H9 (cell line): ENCODE measurements around the gene DYRK1A. TPM values are rescaled to one million over a fixed set of nuclear protein-coding genes. Genes with fewer than 3 reads are reported as not detected.

ENCODE experiments used
- DNase-seq: peaks from one replicate; pipeline ENCODE4 v3.0.0-alpha.2; 2017
- H2AFZ ChIP-seq: one replicate; pipeline ENCODE4 v1.6.1; 2013; ENCODE audit warnings: mild to moderate bottlenecking, low read length, control low read depth, moderate library complexity
- H2AK5ac ChIP-seq: 2 replicates; pipeline ENCODE4 v1.6.1; 2013; ENCODE audit warnings: low read length, control low read depth, mixed read lengths; ENCODE audit not compliant: insufficient read length
- H2BK120ac ChIP-seq: one replicate; pipeline ENCODE4 v1.6.1; 2013; ENCODE audit warnings: low read depth, mild to moderate bottlenecking, low read length, control low read depth, inconsistent platforms; ENCODE audit not compliant: poor library complexity, severe bottlenecking
- H2BK12ac ChIP-seq: 2 replicates; pipeline ENCODE4 v1.6.1; 2013; ENCODE audit warnings: low read length, control low read depth, mixed read lengths, low read depth; ENCODE audit not compliant: insufficient read length
- H2BK15ac ChIP-seq: 2 replicates; pipeline ENCODE4 v1.6.1; 2013; ENCODE audit warnings: low read depth, low read length, control low read depth
- H2BK20ac ChIP-seq: one replicate; pipeline ENCODE4 v1.6.1; 2013; ENCODE audit warnings: low read depth, mild to moderate bottlenecking, low read length, control low read depth, inconsistent platforms; ENCODE audit not compliant: poor library complexity, severe bottlenecking
- H2BK5ac ChIP-seq: 2 replicates; pipeline ENCODE4 v1.6.1; 2013; ENCODE audit warnings: low read length, control low read depth, mixed read lengths; ENCODE audit not compliant: insufficient read length
- H3K14ac ChIP-seq: 2 replicates; pipeline ENCODE4 v1.6.1; 2013; ENCODE audit warnings: low read length, control low read depth; ENCODE audit not compliant: insufficient read depth
- H3K18ac ChIP-seq: 2 replicates; pipeline ENCODE4 v1.6.1; 2013; ENCODE audit warnings: low read depth, mild to moderate bottlenecking, mixed read lengths, low read length, control low read depth; ENCODE audit not compliant: insufficient read length
- H3K23ac ChIP-seq: 2 replicates; pipeline ENCODE4 v1.6.1; 2013; ENCODE audit warnings: low read length, control low read depth, mixed read lengths, low read depth; ENCODE audit not compliant: insufficient read length
- H3K23me2 ChIP-seq: 2 replicates; pipeline ENCODE4 v1.6.1; 2013; ENCODE audit warnings: low read depth, mild to moderate bottlenecking, mixed read lengths, low read length, control low read depth; ENCODE audit not compliant: insufficient read length, poor library complexity, severe bottlenecking
- H3K27ac ChIP-seq: 2 replicates; pipeline ENCODE4 v1.5.1; 2013; ENCODE audit warnings: low read length, control low read depth, mixed read lengths, low read depth; ENCODE audit not compliant: insufficient read length
- H3K27me3 ChIP-seq: 2 replicates; pipeline ENCODE4 v1.6.1; 2013; ENCODE audit warnings: low read length, control low read depth, inconsistent platforms; ENCODE audit not compliant: insufficient read depth
- H3K4ac ChIP-seq: 2 replicates; pipeline ENCODE4 v1.6.1; 2013; ENCODE audit warnings: low read depth, mild to moderate bottlenecking, control low read depth, inconsistent platforms, low read length, moderate library complexity
- H3K4me1 ChIP-seq: 2 replicates; pipeline ENCODE4 v1.6.1; 2013; ENCODE audit warnings: low read length, control low read depth, inconsistent platforms; ENCODE audit not compliant: insufficient read depth
- H3K4me2 ChIP-seq: 2 replicates; pipeline ENCODE4 v1.6.1; 2013; ENCODE audit warnings: low read length, control low read depth, mixed read lengths; ENCODE audit not compliant: insufficient read length, insufficient read depth
- H3K56ac ChIP-seq: 2 replicates; pipeline ENCODE4 v1.6.1; 2013; ENCODE audit warnings: low read depth, mild to moderate bottlenecking, mixed read lengths, low read length, control low read depth; ENCODE audit not compliant: insufficient read length
- H3K79me1 ChIP-seq: 2 replicates; pipeline ENCODE4 v1.6.1; 2013; ENCODE audit warnings: low read depth, mild to moderate bottlenecking, moderate library complexity, low read length, control low read depth, inconsistent platforms; ENCODE audit not compliant: insufficient read depth, poor library complexity, severe bottlenecking
- H3K79me2 ChIP-seq: 2 replicates; pipeline ENCODE4 v1.6.1; 2013; ENCODE audit warnings: low read length, control low read depth, inconsistent platforms; ENCODE audit not compliant: insufficient read depth
- H3K9ac ChIP-seq: 2 replicates; pipeline ENCODE4 v1.6.1; 2013; ENCODE audit warnings: low read length, control low read depth, mixed read lengths; ENCODE audit not compliant: insufficient read length; ENCODE audit errors: extremely low read depth
- H3K9me3 ChIP-seq: one replicate; pipeline ENCODE4 v1.6.1; 2013; ENCODE audit warnings: low read depth, low read length, inconsistent platforms; ENCODE audit not compliant: control insufficient read depth
- H3T11ph ChIP-seq: one replicate; pipeline ENCODE4 v1.6.1; 2013; ENCODE audit warnings: mild to moderate bottlenecking, low read length, control low read depth, inconsistent platforms
- H4K20me1 ChIP-seq: one replicate; pipeline ENCODE4 v1.6.1; 2013; ENCODE audit not compliant: control insufficient read depth, insufficient read length, insufficient read depth
- H4K5ac ChIP-seq: 2 replicates; pipeline ENCODE4 v1.6.1; 2013; ENCODE audit warnings: low read depth, mild to moderate bottlenecking, mixed read lengths, low read length, control low read depth; ENCODE audit not compliant: insufficient read length
- H4K8ac ChIP-seq: replicated peaks from 2 replicates; pipeline ENCODE4 v1.6.1; 2013; ENCODE audit warnings: low read length, control low read depth, mixed read lengths, low read depth; ENCODE audit not compliant: insufficient read length
- H4K91ac ChIP-seq: 2 replicates; pipeline ENCODE4 v1.6.1; 2013; ENCODE audit warnings: low read depth, mild to moderate bottlenecking, moderate library complexity, mixed read lengths, low read length, control low read depth; ENCODE audit not compliant: insufficient read length
- H3K27ac Mint-ChIP-seq, 3 experiments: 2 replicates in 2 of 3; 3 replicates in 1 of 3; pipeline ENCODE4 v1.8.0; 2020 to 2021; ENCODE audit warnings: mixed read lengths in 3 of 3, mild to moderate bottlenecking in 1 of 3, moderate library complexity in 1 of 3
- H3K27me3 Mint-ChIP-seq: 2 replicates; pipeline ENCODE4 v1.8.0; 2021; ENCODE audit warnings: low read depth, mild to moderate bottlenecking, moderate library complexity, mixed read lengths
- H3K36me3 Mint-ChIP-seq, 3 experiments: 2 replicates in 2 of 3; 3 replicates in 1 of 3; pipeline ENCODE4 v1.8.0; 2020 to 2021; ENCODE audit warnings: low read depth in 3 of 3, mixed read lengths in 3 of 3; ENCODE audit not compliant: insufficient read depth in 1 of 3
- H3K4me1 Mint-ChIP-seq, 2 experiments: 2 replicates each; pipeline ENCODE4 v1.8.0; 2020; ENCODE audit warnings: mixed read lengths in 2 of 2
- H3K4me3 Mint-ChIP-seq, 2 experiments: 2 replicates in 1 of 2; 3 replicates in 1 of 2; pipeline ENCODE4 v1.8.0; 2020 to 2021; ENCODE audit warnings: mild to moderate bottlenecking in 2 of 2, mixed read lengths in 2 of 2, moderate library complexity in 1 of 2
- H3K9me3 Mint-ChIP-seq, 2 experiments: 2 replicates in 1 of 2; 3 replicates in 1 of 2; pipeline ENCODE4 v1.8.0; 2020; ENCODE audit warnings: mild to moderate bottlenecking in 2 of 2, mixed read lengths in 2 of 2, moderate library complexity in 1 of 2
- CTCF ChIP-seq: fragments of 200-600 bp; sonication (generic); conservative IDR thresholded peaks from 3 replicates; pipeline ENCODE4 v1.8.0; 2021; ENCODE audit warnings: antibody characterized with exemption, mild to moderate bottlenecking
- WGBS: extraction: QIAGEN DNeasy Blood & Tissue Kit; methylation state at CpG from one replicate; pipeline ENCODE4 v1.1.7; 2013; ENCODE audit warnings: missing lambda C conversion rate, low lambda C conversion rate, mixed read lengths; ENCODE audit not compliant: insufficient read length; ENCODE audit errors: extremely low coverage; 5-methylcytosine and 5-hydroxymethylcytosine counted together
- total RNA-seq: library from RNA; stranded (reverse); gene quantifications from 2 replicates; pipeline ENCODE4 v1.2.1, GENCODE V29; 2021

Gene DYRK1A
- total RNA-seq, 1 experiment from 2014 or later, result 73.6 TPM

- no peak for TF ChIP-seq CTCF
- WGBS, result no CpG with 5 or more reads among the region's 14 CpGs
- peak overlapping the region in 1 of 3 experiments; percentile 50; a peak in 1 of 7 replicates for H3K27ac Mint-ChIP-seq
Measured at GRCh38 chr21:37566790-37567615, 200.4 kb downstream of the DYRK1A start.

More at GRCh38 chr21:37566790-37567615, 200.4 kb downstream of the DYRK1A start:
- Histone ChIP-seq H4K20me1 (peaks cover 2% of the 10 kb centered on the region), H2AFZ (no peak overlapping the region), H3K9me3 (no peaks in the 10 kb centered on the region), H3T11ph (no peak overlapping the region), H3K27me3 (no peaks in the 10 kb centered on the region), H2BK20ac (no peak overlapping the region), H2AK5ac (no peak overlapping the region), H3K79me1 (no peaks in the 10 kb centered on the region), H3K79me2 (no peaks in the 10 kb centered on the region), H4K8ac (no peak overlapping the region), H3K4me2 (no peak overlapping the region), H3K14ac (no peak overlapping the region), H3K4ac (no peak overlapping the region), H3K56ac (no peak overlapping the region), H2BK5ac (no peak overlapping the region), H4K5ac (no peak overlapping the region), H3K9ac (no peak overlapping the region), H3K4me1 (peaks cover 4% of the 10 kb centered on the region; the same call in 1 of the 2 replicates), H2BK15ac (no peak overlapping the region), H2BK12ac (no peak overlapping the region), H4K91ac (no peak overlapping the region), H2BK120ac (no peak overlapping the region), H3K23ac (no peak overlapping the region), H3K23me2 (peaks cover 3% of the 10 kb centered on the region), H3K18ac (no peak overlapping the region), H3K27ac (no peak overlapping the region)
- Mint-ChIP-seq H3K27me3 (peaks cover 15% of the 10 kb centered on the region), H3K4me1 (peaks cover 14 to 21% of the 10 kb centered on the region in 2 experiments), H3K4me3 (no peak overlapping the region), H3K9me3 (no peaks in the 10 kb centered on the region), H3K36me3 (no peaks in the 10 kb centered on the region; a peak in 1 of 7 replicates)
- no peak for DNase-seq
